Stomach smooth muscle (tissue), 2 donors: ENCODE measurements around the gene CKMT2.
"Not testable (repeated sequence)": the region's sequence is repeated elsewhere in the genome, so short reads cannot be mapped to it uniquely, and the experiment has no call there.

ENCODE experiments used
- H3K27ac ChIP-seq: one replicate; pipeline ENCODE4 v1.7.0; 2013; ENCODE audit warnings: mild to moderate bottlenecking, low read length, inconsistent platforms
- H3K27me3 ChIP-seq, 2 donors: one replicate each; pipeline ENCODE4 v1.7.0; 2013; ENCODE audit warnings: low read length in 2 of 2; ENCODE audit not compliant: insufficient read depth in 2 of 2, control insufficient read depth in 1 of 2
- H3K36me3 ChIP-seq, 2 donors: one replicate each; pipeline ENCODE4 v1.7.0; 2013; ENCODE audit warnings: low read length in 2 of 2; ENCODE audit not compliant: control insufficient read depth in 2 of 2, insufficient read depth in 2 of 2
- H3K4me1 ChIP-seq: one replicate; pipeline ENCODE4 v1.7.0; 2013; ENCODE audit warnings: low read length; ENCODE audit not compliant: control insufficient read depth, insufficient read depth
- H3K4me3 ChIP-seq, 2 donors: one replicate each; pipeline ENCODE4 v1.7.0; 2013; ENCODE audit warnings: low read length in 2 of 2
- H3K9ac ChIP-seq, 2 donors: one replicate each; pipeline ENCODE4 v1.7.0; 2013; ENCODE audit warnings: low read length in 2 of 2, mild to moderate bottlenecking in 1 of 2
- H3K9me3 ChIP-seq, 2 donors: one replicate each; pipeline ENCODE4 v1.7.0; 2013; ENCODE audit warnings: low read length in 2 of 2; ENCODE audit not compliant: control insufficient read depth in 2 of 2
- donor health status: healthy.
- donor health status: Pancreatic carcinoma.

The CKMT2 gene

DNA sequence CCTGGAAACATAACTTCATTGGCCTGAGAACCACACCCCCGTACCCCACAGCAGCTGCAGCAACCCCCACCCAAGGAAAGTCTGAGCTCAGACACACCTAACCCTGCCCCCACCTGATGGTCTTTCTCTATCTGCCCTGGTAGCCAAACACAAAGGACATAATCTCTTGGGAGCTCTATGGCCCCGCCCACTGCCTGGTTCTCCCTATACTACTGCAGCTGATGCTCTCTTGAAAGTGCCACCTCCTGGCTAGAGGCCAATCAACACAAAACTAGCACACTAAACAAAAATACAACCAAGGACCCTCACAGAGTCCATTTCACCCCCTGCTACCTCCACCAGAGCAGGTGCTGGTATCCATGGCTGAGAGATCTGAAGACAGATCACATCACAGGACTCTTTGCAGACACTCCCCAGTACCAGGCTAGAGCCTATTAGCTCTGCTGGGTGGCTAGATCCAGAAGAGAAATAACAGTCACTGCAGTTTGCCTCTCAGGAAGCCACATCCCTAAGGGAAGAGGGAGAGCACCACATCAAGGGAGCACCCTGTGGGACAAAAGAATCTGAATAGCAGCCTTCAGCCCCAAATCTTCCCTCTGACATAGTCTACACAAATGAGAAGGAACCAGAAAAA, 37.4 kb downstream of the CKMT2 start:
- not testable (repeated sequence) for H3K9ac ChIP-seq, H3K36me3 ChIP-seq, H3K27me3 ChIP-seq, H3K4me3 ChIP-seq, H3K9me3 ChIP-seq, H3K4me1 ChIP-seq, H3K27ac ChIP-seq

- no peaks in the 10 kb centered on the region for H3K9me3 ChIP-seq
- H3K27ac ChIP-seq, result no peak overlapping the region
- H3K4me3 ChIP-seq, result no peak overlapping the region
- H3K36me3 ChIP-seq, result no peaks in the 10 kb centered on the region
- H3K4me1 ChIP-seq, result no peaks in the 10 kb centered on the region
- H3K9ac ChIP-seq, result no peak overlapping the region
- H3K27me3 ChIP-seq, result no peaks in the 10 kb centered on the region
Measured at GRCh38 chr5:81283976-81284375, 50.9 kb downstream of the CKMT2 start.

GRCh38 chr5:81286059-81286617, 53.0 kb downstream of the CKMT2 start:
- no peak overlapping the region for H3K4me3 ChIP-seq
- no peak overlapping the region for H3K9ac ChIP-seq
- no peaks in the 10 kb centered on the region for H3K9me3 ChIP-seq
- H3K36me3 ChIP-seq, result no peaks in the 10 kb centered on the region
- no peaks in the 10 kb centered on the region for H3K27me3 ChIP-seq
- H3K4me1 ChIP-seq, result no peaks in the 10 kb centered on the region
- H3K27ac ChIP-seq, result no peak overlapping the region

GRCh38 chr5:81288021-81288433, 54.9 kb downstream of the CKMT2 start:
- no peak overlapping the region for H3K27ac ChIP-seq
- H3K4me1 ChIP-seq, result no peaks in the 10 kb centered on the region
- no peak overlapping the region for H3K4me3 ChIP-seq
- no peak overlapping the region for H3K9ac ChIP-seq
- H3K36me3 ChIP-seq, result no peaks in the 10 kb centered on the region
- no peaks in the 10 kb centered on the region for H3K27me3 ChIP-seq
- no peaks in the 10 kb centered on the region for H3K9me3 ChIP-seq

DNA sequence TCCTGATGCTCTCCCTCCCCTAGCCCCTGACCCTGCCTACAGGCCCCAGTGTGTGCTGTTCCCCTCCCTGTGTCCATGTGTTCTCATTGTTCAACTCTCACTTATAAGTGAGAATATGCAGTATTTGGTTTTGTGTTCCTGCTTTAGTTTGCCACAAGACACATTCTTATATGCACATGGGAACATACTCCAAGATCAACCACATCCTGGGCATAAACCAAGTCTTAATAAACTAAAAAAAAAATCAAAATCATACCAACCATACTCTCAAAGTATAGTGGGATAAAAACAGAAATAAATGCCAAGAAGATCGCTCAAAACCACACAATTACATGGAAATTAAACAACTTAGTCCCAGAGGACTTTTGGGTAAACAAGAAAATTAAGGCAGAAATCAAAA, 57.0 kb downstream of the CKMT2 start:
- Histone ChIP-seq H3K4me1 (no peaks in the 10 kb centered on the region), H3K9me3 (no peaks in the 10 kb centered on the region), H3K9ac (no peak overlapping the region), H3K4me3 (no peak overlapping the region), H3K27me3 (no peaks in the 10 kb centered on the region), H3K36me3 (no peaks in the 10 kb centered on the region), H3K27ac (no peak overlapping the region)

DNA sequence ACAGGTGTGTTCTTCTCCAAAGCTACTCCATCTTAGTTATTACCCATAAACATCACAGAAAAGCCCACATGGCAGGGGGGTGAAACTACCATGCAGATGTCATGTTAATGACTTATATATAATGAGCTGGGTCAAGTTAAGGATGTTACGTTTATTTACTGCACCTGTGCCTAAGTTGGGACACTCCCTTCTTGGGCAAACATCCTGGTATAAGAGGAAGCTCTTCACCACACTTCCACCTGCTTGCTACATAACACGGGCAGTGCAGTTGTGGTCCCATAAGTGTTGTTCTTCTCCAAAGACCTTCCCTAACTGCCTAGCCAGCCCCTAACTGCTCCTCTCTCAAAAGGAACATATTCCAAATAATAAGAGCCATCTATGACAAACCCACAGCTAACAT, 59.0 kb downstream of the CKMT2 start:
- Histone ChIP-seq H3K27me3 (no peaks in the 10 kb centered on the region), H3K9ac (no peak overlapping the region), H3K27ac (no peak overlapping the region), H3K4me3 (no peak overlapping the region), H3K4me1 (no peaks in the 10 kb centered on the region), H3K9me3 (no peaks in the 10 kb centered on the region), H3K36me3 (no peaks in the 10 kb centered on the region)

DNA sequence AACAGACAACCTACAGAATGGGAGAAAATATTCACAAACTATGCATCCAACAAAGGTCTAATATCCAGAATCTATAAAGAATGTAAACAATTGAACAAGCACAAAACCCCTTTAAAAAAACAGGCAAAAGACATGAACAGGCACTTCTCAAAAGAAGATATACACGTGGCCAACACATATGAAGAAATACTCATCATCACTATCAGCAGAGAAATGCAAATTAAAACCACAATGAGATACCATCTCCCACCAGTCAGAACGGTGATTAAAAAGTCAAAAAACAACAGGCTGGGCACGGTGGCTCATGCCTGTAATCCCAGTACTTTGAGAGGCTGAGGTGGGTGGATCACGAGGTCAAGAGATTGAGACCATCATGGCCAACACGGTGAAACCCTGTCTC, 60.9 kb downstream of the CKMT2 start:
- not testable (repeated sequence) for H3K4me3 ChIP-seq

GRCh38 chr5:81297531-81297930, 64.4 kb downstream of the CKMT2 start:
- Histone ChIP-seq H3K4me3 (no peak overlapping the region), H3K9ac (no peak overlapping the region), H3K4me1 (peaks cover 15% of the 10 kb centered on the region), H3K9me3 (no peaks in the 10 kb centered on the region), H3K27ac (no peak overlapping the region), H3K36me3 (no peaks in the 10 kb centered on the region), H3K27me3 (no peaks in the 10 kb centered on the region)

More for the DNA sequence above, 60.9 kb downstream of the CKMT2 start:
- not testable (repeated sequence) for H3K4me1 ChIP-seq, H3K27me3 ChIP-seq, H3K27ac ChIP-seq, H3K36me3 ChIP-seq, H3K9me3 ChIP-seq, H3K9ac ChIP-seq

DNA sequence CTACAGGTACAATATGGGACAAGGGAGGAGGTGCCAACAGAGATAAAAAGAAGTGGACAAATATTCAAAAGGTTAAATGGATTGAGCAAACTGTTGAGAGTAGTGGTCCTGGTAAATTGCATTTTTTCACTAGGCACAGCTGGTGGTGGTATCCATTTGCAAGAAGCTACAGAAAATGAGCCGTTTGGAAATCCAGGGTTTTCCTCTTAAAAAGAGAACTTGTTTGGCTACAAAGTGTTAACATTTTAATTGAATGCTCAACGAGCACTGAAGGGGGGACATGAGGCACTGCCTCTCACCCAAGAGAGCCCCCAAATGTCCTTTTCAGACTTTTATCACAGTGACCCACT, 67.8 kb downstream of the CKMT2 start:
- H3K27me3 ChIP-seq, result no peaks in the 10 kb centered on the region
- H3K36me3 ChIP-seq, result peaks cover 0 to 9% of the 10 kb centered on the region in 2 donors
- H3K9ac ChIP-seq, result peak overlapping the region; percentile 94 to 96
- peak overlapping the region; percentile 96 to 99 for H3K4me3 ChIP-seq
- peak overlapping the region; percentile 86 for H3K27ac ChIP-seq
- H3K4me1 ChIP-seq, result peaks cover 17% of the 10 kb centered on the region
- no peaks in the 10 kb centered on the region for H3K9me3 ChIP-seq

DNA sequence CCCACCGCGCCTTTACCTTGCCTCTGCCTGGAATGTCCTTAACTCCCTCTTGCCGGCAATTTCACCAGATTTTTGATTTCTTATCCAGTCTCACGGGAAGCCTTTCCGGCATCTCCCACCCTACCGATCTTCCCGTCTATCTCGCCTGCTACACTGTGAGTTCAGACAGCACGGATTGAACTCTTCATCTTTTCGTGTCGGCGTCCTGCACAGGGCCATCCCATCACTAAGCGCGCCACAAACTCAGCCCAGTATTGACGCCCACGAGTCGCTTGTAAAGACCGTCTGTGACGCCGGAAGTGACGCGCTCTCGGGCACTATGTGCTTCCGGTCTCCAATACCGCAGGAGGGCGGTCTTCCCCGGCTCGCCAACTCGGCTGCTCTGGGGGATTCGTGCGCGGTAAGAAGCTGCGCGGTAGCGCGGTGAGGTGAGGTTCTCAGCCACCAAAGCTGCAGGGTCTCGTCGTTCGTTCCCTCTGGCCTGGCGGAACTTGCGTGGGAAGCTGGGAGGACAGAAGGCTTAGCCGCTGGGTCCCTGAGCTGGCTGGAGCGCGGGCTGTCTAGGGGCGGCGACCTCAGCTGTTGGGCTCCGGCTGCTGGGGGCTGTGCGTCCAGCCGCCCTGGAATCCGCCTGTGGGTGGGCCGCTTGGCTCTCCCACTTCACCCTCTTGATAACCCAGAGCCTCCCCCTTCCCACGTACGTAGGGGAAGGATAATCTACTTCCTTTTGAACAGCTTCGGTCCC, 68.3 kb downstream of the CKMT2 start, which contains the start of gene ZCCHC9:
Gene ZCCHC9 (plus strand): TSS at position 317 of the 745 bp plus-strand sequence. CDS start 3,171 bp downstream, outside the sequence.
- peak within 1 kb of the TSS; percentile 94 to 96 for H3K9ac ChIP-seq
- no peaks in the 10 kb centered on the region for H3K27me3 ChIP-seq
- peaks cover 17% of the 10 kb centered on the region for H3K4me1 ChIP-seq
- peaks cover 0 to 9% of the 10 kb centered on the region in 2 donors for H3K36me3 ChIP-seq
- H3K9me3 ChIP-seq, result no peaks in the 10 kb centered on the region
- peak within 1 kb of the TSS; percentile 96 to 99 for H3K4me3 ChIP-seq
- H3K27ac ChIP-seq, result peak within 1 kb of the TSS; percentile 86

DNA sequence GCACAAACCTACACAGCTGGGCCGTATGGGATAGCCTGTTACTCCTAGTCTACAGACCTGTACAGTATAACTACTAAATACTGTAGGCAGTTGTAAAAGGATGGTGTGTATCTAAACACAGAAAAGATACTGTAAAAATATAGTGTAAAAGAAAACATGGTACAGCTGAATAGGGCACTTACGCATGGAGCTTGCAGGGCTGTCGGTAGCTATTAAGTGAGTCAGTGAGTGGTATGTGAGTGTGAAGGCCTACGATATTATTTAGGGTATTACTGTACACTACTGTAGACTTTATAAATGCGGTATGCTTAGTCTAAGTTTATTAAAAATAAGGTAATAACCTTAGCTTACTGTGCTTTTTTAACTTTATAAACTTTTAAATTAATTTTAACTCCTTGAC, 69.5 kb downstream of the CKMT2 start:
- no peak overlapping the region for H3K27ac ChIP-seq
- H3K4me3 ChIP-seq, result peak overlapping the region; percentile 96 to 99
- H3K4me1 ChIP-seq, result peaks cover 17% of the 10 kb centered on the region
- H3K9ac ChIP-seq, result no peak overlapping the region
- peaks cover 0 to 9% of the 10 kb centered on the region in 2 donors for H3K36me3 ChIP-seq
- H3K9me3 ChIP-seq, result no peaks in the 10 kb centered on the region
- H3K27me3 ChIP-seq, result no peaks in the 10 kb centered on the region
